Measurements from ENCODE around the gene TRIP11. TPM values are rescaled to one million over a fixed set of nuclear protein-coding genes. Genes with fewer than 3 reads are reported as not detected.
"Not testable (repeated sequence)": the region's sequence is repeated elsewhere in the genome, so short reads cannot be mapped to it uniquely, and the experiment has no call there.

Gene TRIP11
- total and polyA plus RNA-seq, 10 donors, result 3.0 to 75.7 (median 44.5) TPM

GRCh38 chr14:92058006-92058917 is 18.4 kb upstream of the TRIP11 start:
- 85 to 87% (median 87%) methylated on average over 9 of the region's 9 CpGs for WGBS, 5 donors
- H3K9me3 ChIP-seq, result no peaks in the 10 kb centered on the region
- DNase-seq, result no peak
- no peak overlapping the region for H3K4me3 ChIP-seq
- H3K36me3 ChIP-seq, result peaks cover 0 to 19% (median 6%) of the 10 kb centered on the region in 6 donors
- intact Hi-C loops (cut with DNase I; ENCODE audit: low total_unique reads), result no loop called here
- H3K4me1 ChIP-seq, result no peaks in the 10 kb centered on the region
- no peaks in the 10 kb centered on the region for H3K27me3 ChIP-seq (replicated peaks in 1 of 7)
- TF ChIP-seq CTCF (IDR thresholded peaks at IDR 0.05 in 8 of 11, conservative IDR thresholded peaks at IDR 0.05 in 3 of 11) (no peak), POLR2AphosphoS5 (IDR thresholded peaks at IDR 0.05) (no peak), POLR2A (IDR thresholded peaks at IDR 0.05) (no peak)
- H3K27ac ChIP-seq, result no peak overlapping the region

- no peak for DNase-seq
- H3K27ac ChIP-seq, result no peak overlapping the region
- no peaks in the 10 kb centered on the region for H3K27me3 ChIP-seq (replicated peaks in 1 of 7)
- WGBS, 5 donors, result 79 to 97% (median 82%) methylated on average over 3 of the region's 3 CpGs
- intact Hi-C loops (cut with DNase I; ENCODE audit: low total_unique reads), result no loop called here
- peaks cover 0 to 38% (median 7%) of the 10 kb centered on the region in 6 donors for H3K36me3 ChIP-seq
- TF ChIP-seq POLR2A (IDR thresholded peaks at IDR 0.05) (no peak), CTCF (IDR thresholded peaks at IDR 0.05 in 8 of 11, conservative IDR thresholded peaks at IDR 0.05 in 3 of 11) (no peak), POLR2AphosphoS5 (IDR thresholded peaks at IDR 0.05) (no peak)
- H3K4me3 ChIP-seq, result no peak overlapping the region
- H3K4me1 ChIP-seq, result no peaks in the 10 kb centered on the region
- H3K9me3 ChIP-seq, result peaks cover 0 to 37% (median 28%) of the 10 kb centered on the region in 8 donors
Observed at GRCh38 chr14:92049781-92050180, 9.9 kb upstream of the TRIP11 start.

GRCh38 chr14:92049221-92049620 is 9.4 kb upstream of the TRIP11 start:
- H3K4me1 ChIP-seq; intact Hi-C loops (cut with DNase I; ENCODE audit: low total_unique reads); H3K4me3 ChIP-seq; H3K27me3 ChIP-seq (replicated peaks in 1 of 7); H3K27ac ChIP-seq; DNase-seq: not testable (repeated sequence)
- Histone ChIP-seq H3K9me3 (peaks cover 0 to 39% (median 28%) of the 10 kb centered on the region in 8 donors), H3K36me3 (peaks cover 0 to 41% (median 7%) of the 10 kb centered on the region in 6 donors)
- 95 to 98% (median 96%) methylated on average over 12 of the region's 12 CpGs for WGBS, 5 donors

- H3K4me3 ChIP-seq; H3K27me3 ChIP-seq (replicated peaks in 1 of 7); H3K4me1 ChIP-seq; H3K27ac ChIP-seq; DNase-seq; intact Hi-C loops (cut with DNase I; ENCODE audit: low total_unique reads): not testable (repeated sequence)
- 91 to 98% (median 94%) methylated on average over 7 of the region's 7 CpGs for WGBS, 5 donors
- Histone ChIP-seq H3K36me3 (peaks cover 0 to 47% (median 7%) of the 10 kb centered on the region in 6 donors), H3K9me3 (peaks cover 0 to 39% (median 28%) of the 10 kb centered on the region in 8 donors)
Observed at GRCh38 chr14:92045904-92046303, 6.0 kb upstream of the TRIP11 start.

GRCh38 chr14:92041766-92042165 is 1.9 kb upstream of the TRIP11 start:
- Histone ChIP-seq H3K36me3 (peaks cover 0 to 40% (median 7%) of the 10 kb centered on the region in 6 donors), H3K9me3 (peaks cover 0 to 22% (median 17%) of the 10 kb centered on the region in 8 donors), H3K4me1 (peaks cover 20 to 41% (median 34%) of the 10 kb centered on the region in 6 donors)
- H3K27ac ChIP-seq; H3K4me3 ChIP-seq; intact Hi-C loops (cut with DNase I; ENCODE audit: low total_unique reads); H3K27me3 ChIP-seq (replicated peaks in 1 of 7); DNase-seq: not testable (repeated sequence)
- WGBS, 5 donors, result 85 to 96% (median 90%) methylated on average over 2 of the region's 2 CpGs

Measured in spleen (tissue), 11 donors.